AG04450 (cell line): ENCODE data around the gene MTMR3. TPM values are rescaled to one million over a fixed set of nuclear protein-coding genes. Genes with fewer than 3 reads are reported as not detected.

Experiments
- CTCF ChIA-PET: fragments of 300-600, 350-600 bp; formaldehyde crosslinking; extraction: SDS; loops from one replicate; lab custom pipeline; 2022; ENCODE audit warnings: antibody characterized with exemption, inconsistent platforms; lab: Charles Lee
- POLR2A ChIA-PET: fragments of 350-600 bp; formaldehyde crosslinking; extraction: SDS; loops from one replicate; lab custom pipeline; 2021; ENCODE audit warnings: antibody characterized with exemption, inconsistent platforms; lab: Yijun Ruan, JAX
- DNase-seq: peaks from one replicate; pipeline ENCODE4 v3.0.0-alpha.2; 2011; ENCODE audit warnings: low read depth, low spot score
- H3K27ac ChIP-seq: one replicate; pipeline ENCODE4 v1.5.1; 2012; ENCODE audit warnings: low read depth, low read length, control low read depth
- H3K27me3 ChIP-seq: one replicate; pipeline ENCODE4 v1.6.0; 2012; ENCODE audit warnings: low read length; ENCODE audit not compliant: control insufficient read depth, insufficient read depth
- H3K4me3 ChIP-seq: 2 replicates; pipeline ENCODE4 v1.5.1; 2011; ENCODE audit warnings: mild to moderate bottlenecking, low read depth, low read length, control low read depth
- H3K9me3 ChIP-seq: 2 replicates; pipeline ENCODE4 v1.5.1; 2012; ENCODE audit warnings: low read length; ENCODE audit not compliant: control insufficient read depth, insufficient read depth
- polyA plus RNA-seq: library from polyadenylated mRNA; depleted of rRNA; stranded (reverse); fragments of >200 nt; gene quantifications from 2 replicates; pipeline ENCODE4 v1.2.3, GENCODE V29; 2011
- TF ChIP-seq, protein P1 (sequence below): IDR thresholded peaks from 2 replicates; pipeline ENCODE4 v1.5.1; 2011; ENCODE audit warnings: low read depth, low read length, control low read depth, inconsistent platforms

Gene MTMR3
- polyA plus RNA-seq, 1 experiment: 27.8 TPM

GRCh38 chr22:30015229-30015797, 132.3 kb downstream of the MTMR3 start:
- POLR2A ChIA-PET: interaction anchor here (1.0 to 1.1 kb wide), 2 partner anchors 15 to 389 kb away, joined by 3 to 4 read pairs; no protein-coding TSS in a partner anchor
- Histone ChIP-seq H3K4me3 (no peak overlapping the region), H3K27ac (peak overlapping the region; percentile 74), H3K9me3 (no peaks in the 10 kb centered on the region), H3K27me3 (no peaks in the 10 kb centered on the region)
- CTCF ChIA-PET: interaction anchor here (0.7 to 5.1 kb wide), 3 partner anchors 10 to 240 kb away, joined by 3 to 29 read pairs (median 3); no protein-coding TSS in a partner anchor
- TF ChIP-seq, protein P1, sequence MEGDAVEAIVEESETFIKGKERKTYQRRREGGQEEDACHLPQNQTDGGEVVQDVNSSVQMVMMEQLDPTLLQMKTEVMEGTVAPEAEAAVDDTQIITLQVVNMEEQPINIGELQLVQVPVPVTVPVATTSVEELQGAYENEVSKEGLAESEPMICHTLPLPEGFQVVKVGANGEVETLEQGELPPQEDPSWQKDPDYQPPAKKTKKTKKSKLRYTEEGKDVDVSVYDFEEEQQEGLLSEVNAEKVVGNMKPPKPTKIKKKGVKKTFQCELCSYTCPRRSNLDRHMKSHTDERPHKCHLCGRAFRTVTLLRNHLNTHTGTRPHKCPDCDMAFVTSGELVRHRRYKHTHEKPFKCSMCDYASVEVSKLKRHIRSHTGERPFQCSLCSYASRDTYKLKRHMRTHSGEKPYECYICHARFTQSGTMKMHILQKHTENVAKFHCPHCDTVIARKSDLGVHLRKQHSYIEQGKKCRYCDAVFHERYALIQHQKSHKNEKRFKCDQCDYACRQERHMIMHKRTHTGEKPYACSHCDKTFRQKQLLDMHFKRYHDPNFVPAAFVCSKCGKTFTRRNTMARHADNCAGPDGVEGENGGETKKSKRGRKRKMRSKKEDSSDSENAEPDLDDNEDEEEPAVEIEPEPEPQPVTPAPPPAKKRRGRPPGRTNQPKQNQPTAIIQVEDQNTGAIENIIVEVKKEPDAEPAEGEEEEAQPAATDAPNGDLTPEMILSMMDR: no peak
- no peak for DNase-seq

DNA sequence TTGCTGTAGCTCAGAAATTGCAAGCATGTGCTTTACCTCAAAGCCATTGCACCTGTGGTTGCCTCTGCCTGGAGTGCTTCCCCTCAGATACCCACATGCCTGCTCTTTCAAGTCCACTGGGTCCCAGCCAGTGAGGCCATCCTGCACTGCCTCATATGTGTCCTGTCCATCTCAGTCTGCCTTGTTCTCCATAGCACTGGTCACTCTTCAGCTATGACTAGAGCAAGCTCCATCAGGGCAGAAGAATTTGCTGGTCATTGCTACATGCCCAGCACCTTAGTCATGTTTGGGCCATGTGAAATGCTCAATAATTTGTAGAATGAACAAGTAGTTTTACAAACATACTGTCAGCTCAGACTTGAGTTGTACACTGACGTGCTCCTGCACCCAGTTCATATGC, 132.9 kb downstream of the MTMR3 start:
- TF ChIP-seq, protein P1: no peak
- Histone ChIP-seq H3K9me3 (no peaks in the 10 kb centered on the region), H3K4me3 (no peak overlapping the region), H3K27ac (peak overlapping the region; percentile 78), H3K27me3 (no peaks in the 10 kb centered on the region)
- DNase-seq: peak; percentile 81
- POLR2A ChIA-PET: interaction anchor here (0.7 to 1.1 kb wide), 3 partner anchors 15 to 436 kb away, joined by 3 to 4 read pairs (median 3); no protein-coding TSS in a partner anchor
- CTCF ChIA-PET: interaction anchor here (0.7 to 5.1 kb wide), 3 partner anchors 11 to 240 kb away, joined by 3 to 29 read pairs (median 3); no protein-coding TSS in a partner anchor

GRCh38 chr22:30016596-30016995, 133.6 kb downstream of the MTMR3 start:
- ChIA-PET POLR2A (interaction anchor here (0.7 to 1.1 kb wide), 2 partner anchors 390 to 437 kb away, joined by 3 to 4 read pairs; no protein-coding TSS in a partner anchor), CTCF (interaction anchor here (0.5 to 5.1 kb wide), 3 partner anchors 11 to 73 kb away, joined by 3 to 29 read pairs (median 4); no protein-coding TSS in a partner anchor)
- DNase-seq: no peak
- Histone ChIP-seq H3K4me3 (no peak overlapping the region), H3K27ac (peak overlapping the region; percentile 78), H3K27me3 (no peaks in the 10 kb centered on the region), H3K9me3 (no peaks in the 10 kb centered on the region)
- TF ChIP-seq, protein P1: no peak

- Histone ChIP-seq H3K4me3 (no peak overlapping the region), H3K9me3 (no peaks in the 10 kb centered on the region), H3K27ac (peak overlapping the region; percentile 61), H3K27me3 (no peaks in the 10 kb centered on the region)
- TF ChIP-seq, protein P1: no peak
- no peak for DNase-seq
- ChIA-PET POLR2A (no interaction called here), CTCF (interaction anchor here (1.4 to 5.1 kb wide), 2 partner anchors 12 to 71 kb away, joined by 4 to 29 read pairs; no protein-coding TSS in a partner anchor)
Measured at GRCh38 chr22:30017375-30018223, 134.6 kb downstream of the MTMR3 start.
